Hepatocyte (in vitro differentiated cells): Measurements from ENCODE around the gene PGM1. TPM values are rescaled to one million over a fixed set of nuclear protein-coding genes. Genes with fewer than 3 reads are reported as not detected.

ENCODE experiments used
- DNase-seq: peaks from one replicate; pipeline ENCODE4 v3.0.0-alpha.2; 2016; ENCODE audit warnings: low spot score
- H2AFZ ChIP-seq: fragments of 200-600 bp; sonication (generic); 2 replicates; pipeline ENCODE4 v1.6.0; 2016; ENCODE audit warnings: antibody characterized with exemption, mild to moderate bottlenecking
- H3K27ac ChIP-seq: fragments of 200-600 bp; sonication (generic); 2 replicates; pipeline ENCODE4 v1.5.1; 2016; ENCODE audit warnings: mild to moderate bottlenecking
- H3K27me3 ChIP-seq: fragments of 200-600 bp; sonication (generic); 2 replicates; pipeline ENCODE4 v1.6.1; 2016
- H3K36me3 ChIP-seq: fragments of 200-600 bp; sonication (generic); replicated peaks from 2 replicates; pipeline ENCODE4 v1.5.1; 2016; ENCODE audit warnings: low read depth; ENCODE audit not compliant: insufficient read depth
- H3K4me1 ChIP-seq: fragments of 200-600 bp; sonication (generic); 2 replicates; pipeline ENCODE4 v1.5.1; 2016; ENCODE audit warnings: mild to moderate bottlenecking, moderate library complexity; ENCODE audit not compliant: insufficient read depth
- H3K4me2 ChIP-seq: fragments of 200-600 bp; sonication (generic); 2 replicates; pipeline ENCODE4 v1.6.0; 2016
- H3K4me3 ChIP-seq: fragments of 200-600 bp; sonication (generic); 2 replicates; pipeline ENCODE4 v1.5.1; 2016; ENCODE audit warnings: mild to moderate bottlenecking
- H3K79me2 ChIP-seq: fragments of 200-600 bp; sonication (generic); 2 replicates; pipeline ENCODE4 v1.6.0; 2017; ENCODE audit warnings: mild to moderate bottlenecking
- H3K9me2 ChIP-seq: fragments of 200-600 bp; sonication (generic); replicated peaks from 2 replicates; pipeline ENCODE4 v1.6.0; 2017; ENCODE audit warnings: mild to moderate bottlenecking; ENCODE audit not compliant: insufficient read depth
- H3K9me3 ChIP-seq: fragments of 200-600 bp; sonication (generic); 2 replicates; pipeline ENCODE4 v1.5.1; 2016; ENCODE audit warnings: low read depth, mild to moderate bottlenecking
- H4K20me1 ChIP-seq: fragments of 200-600 bp; sonication (generic); 2 replicates; pipeline ENCODE4 v1.6.0; 2016; ENCODE audit warnings: mild to moderate bottlenecking; ENCODE audit not compliant: insufficient read depth, poor library complexity, severe bottlenecking
- EZH2 ChIP-seq: fragments of 200-600 bp; sonication (generic); IDR thresholded peaks from 2 replicates; pipeline ENCODE4 v1.6.1; 2016; ENCODE audit warnings: antibody characterized with exemption, mild to moderate bottlenecking, borderline replicate concordance
- EZH2phosphoT487 ChIP-seq: fragments of 200-600 bp; sonication (generic); IDR thresholded peaks from one replicate; pipeline ENCODE4 v1.6.1; 2018; ENCODE audit warnings: antibody characterized with exemption, mild to moderate bottlenecking, low read depth, moderate library complexity; ENCODE audit not compliant: unreplicated experiment, severe bottlenecking
- WGBS: methylation state at CpG from one replicate; pipeline ENCODE4 v1.1.6; 2016; ENCODE audit warnings: low lambda C conversion rate; ENCODE audit errors: missing lambda C conversion rate; 5-methylcytosine and 5-hydroxymethylcytosine counted together
- polyA plus RNA-seq: library from polyadenylated mRNA; unstranded; fragments of >200 nt; fragmentation: Nextera tagmentation; extraction: Ambion mirVana; gene quantifications from 2 replicates; pipeline ENCODE4 v1.2.1, GENCODE V29; 2016
- total RNA-seq: library from RNA; depleted of rRNA; stranded (reverse); fragments of >200 nt; gene quantifications from 2 replicates; pipeline ENCODE4 v1.2.3, GENCODE V29; 2014
- TF ChIP-seq, protein P1 (sequence below): fragments of 200-600 bp; sonication (generic); IDR thresholded peaks from 2 replicates; pipeline ENCODE4 v1.5.1; 2016; ENCODE audit warnings: antibody characterized with exemption, mild to moderate bottlenecking; ENCODE audit not compliant: poor library complexity

PGM1 gene
- total and polyA plus RNA-seq, 2 experiments from 2014 or later = 85.0 to 88.9 TPM

- no peaks in the 10 kb centered on the region for H3K9me3 ChIP-seq
- H3K4me3 ChIP-seq = no peak overlapping the region
- H3K9me2 ChIP-seq = no peaks in the 10 kb centered on the region
- no peaks in the 10 kb centered on the region for H3K79me2 ChIP-seq
- no peaks in the 10 kb centered on the region for H3K27me3 ChIP-seq
- no peak overlapping the region for H3K27ac ChIP-seq
- WGBS = 81% methylated on average over 2 of the region's 2 CpGs
- H3K4me2 ChIP-seq = no peak overlapping the region
- no peaks in the 10 kb centered on the region for H4K20me1 ChIP-seq
- no peaks in the 10 kb centered on the region for H3K4me1 ChIP-seq
- DNase-seq = no peak
- no peaks in the 10 kb centered on the region for H3K36me3 ChIP-seq
- H2AFZ ChIP-seq = no peak overlapping the region
- TF ChIP-seq, protein P1, sequence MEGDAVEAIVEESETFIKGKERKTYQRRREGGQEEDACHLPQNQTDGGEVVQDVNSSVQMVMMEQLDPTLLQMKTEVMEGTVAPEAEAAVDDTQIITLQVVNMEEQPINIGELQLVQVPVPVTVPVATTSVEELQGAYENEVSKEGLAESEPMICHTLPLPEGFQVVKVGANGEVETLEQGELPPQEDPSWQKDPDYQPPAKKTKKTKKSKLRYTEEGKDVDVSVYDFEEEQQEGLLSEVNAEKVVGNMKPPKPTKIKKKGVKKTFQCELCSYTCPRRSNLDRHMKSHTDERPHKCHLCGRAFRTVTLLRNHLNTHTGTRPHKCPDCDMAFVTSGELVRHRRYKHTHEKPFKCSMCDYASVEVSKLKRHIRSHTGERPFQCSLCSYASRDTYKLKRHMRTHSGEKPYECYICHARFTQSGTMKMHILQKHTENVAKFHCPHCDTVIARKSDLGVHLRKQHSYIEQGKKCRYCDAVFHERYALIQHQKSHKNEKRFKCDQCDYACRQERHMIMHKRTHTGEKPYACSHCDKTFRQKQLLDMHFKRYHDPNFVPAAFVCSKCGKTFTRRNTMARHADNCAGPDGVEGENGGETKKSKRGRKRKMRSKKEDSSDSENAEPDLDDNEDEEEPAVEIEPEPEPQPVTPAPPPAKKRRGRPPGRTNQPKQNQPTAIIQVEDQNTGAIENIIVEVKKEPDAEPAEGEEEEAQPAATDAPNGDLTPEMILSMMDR = no peak
- TF ChIP-seq EZH2 = no peak
- TF ChIP-seq EZH2phosphoT487 = no peak
These were observed 71.5 kb downstream of the PGM1 start for GRCh38 chr1:63664742-63665141.

DNA sequence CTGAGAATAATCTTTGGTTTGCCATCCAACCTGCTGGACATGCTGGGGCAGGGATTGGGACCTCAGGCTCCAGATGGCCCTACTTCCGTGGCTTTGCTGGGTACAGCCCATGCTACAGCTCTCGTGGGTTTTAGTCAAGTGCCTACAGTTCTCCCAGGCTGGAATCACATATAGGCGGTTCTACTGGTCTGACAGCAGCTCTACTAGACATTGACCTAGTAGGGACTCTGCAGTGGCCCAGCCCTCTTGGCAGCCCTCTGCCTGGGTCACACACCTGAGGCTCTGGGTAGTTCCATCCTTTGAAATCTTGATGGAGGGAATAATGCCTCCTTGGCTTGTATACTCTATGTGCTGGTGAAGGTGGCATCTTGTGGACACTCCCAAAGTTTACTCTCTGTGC, 72.2 kb downstream of the PGM1 start:
- no peaks in the 10 kb centered on the region for H3K36me3 ChIP-seq
- no peaks in the 10 kb centered on the region for H3K79me2 ChIP-seq
- 90% methylated on average over 3 of the region's 3 CpGs for WGBS
- no peaks in the 10 kb centered on the region for H3K9me3 ChIP-seq
- TF ChIP-seq, protein P1 = no peak
- TF ChIP-seq EZH2phosphoT487 (no peak), EZH2 (no peak)
- H3K27me3 ChIP-seq = no peaks in the 10 kb centered on the region
- H3K4me1 ChIP-seq = no peaks in the 10 kb centered on the region
- H3K9me2 ChIP-seq = no peaks in the 10 kb centered on the region
- no peak overlapping the region for H2AFZ ChIP-seq
- no peak overlapping the region for H3K4me2 ChIP-seq
- no peaks in the 10 kb centered on the region for H4K20me1 ChIP-seq
- H3K4me3 ChIP-seq = no peak overlapping the region
- no peak for DNase-seq
- H3K27ac ChIP-seq = no peak overlapping the region

DNA sequence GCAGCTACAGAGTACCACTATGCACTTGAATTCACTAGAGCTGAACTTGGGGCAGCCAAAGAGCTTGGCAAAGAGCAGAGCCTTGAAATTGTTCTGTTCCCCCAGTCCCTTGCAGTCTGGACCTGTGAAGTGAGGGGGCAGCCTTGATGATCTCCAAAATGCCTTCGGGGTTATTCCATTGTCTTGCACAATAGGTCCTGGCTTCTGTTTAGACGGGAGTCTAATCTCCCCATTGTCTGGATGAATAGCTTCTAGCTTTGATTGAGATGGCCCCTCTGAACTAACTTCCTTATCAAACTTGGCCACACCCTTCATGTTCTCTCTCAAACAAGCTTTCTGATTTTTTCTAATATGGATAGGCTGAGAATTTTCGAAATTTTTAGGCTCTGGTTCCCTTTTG, 72.6 kb downstream of the PGM1 start:
- no peak for DNase-seq

More for the DNA sequence above, 72.6 kb downstream of the PGM1 start:
- Histone ChIP-seq H3K36me3 (no peaks in the 10 kb centered on the region), H3K4me1 (no peaks in the 10 kb centered on the region), H2AFZ (no peak overlapping the region), H3K9me3 (no peaks in the 10 kb centered on the region), H3K4me3 (no peak overlapping the region), H3K79me2 (no peaks in the 10 kb centered on the region), H4K20me1 (no peaks in the 10 kb centered on the region), H3K27ac (no peak overlapping the region), H3K9me2 (no peaks in the 10 kb centered on the region), H3K4me2 (no peak overlapping the region), H3K27me3 (no peaks in the 10 kb centered on the region)
- no peak for TF ChIP-seq EZH2phosphoT487
- TF ChIP-seq, protein P1 = no peak
- TF ChIP-seq EZH2 = no peak
- WGBS = 69% methylated on average over 3 of the region's 3 CpGs
